Liver (tissue), 9 donors: ENCODE measurements around the gene IGDCC3. TPM values are rescaled to one million over a fixed set of nuclear protein-coding genes. Genes with fewer than 3 reads are reported as not detected.

Experiments used
- DNase-seq: peaks from one replicate; pipeline ENCODE4 v3.0.0-alpha.2; 2017; ENCODE audit warnings: low spot score
- H3K27ac ChIP-seq, 2 donors: one replicate each; pipeline ENCODE4 v1.7.0; 2013; ENCODE audit warnings: inconsistent platforms in 2 of 2, low read length in 2 of 2, control low read depth in 1 of 2, low read depth in 1 of 2, mild to moderate bottlenecking in 1 of 2
- H3K27me3 ChIP-seq, 4 donors: one replicate each; pipeline versions ENCODE4 v1.6.1 to v1.7.0; 2013; ENCODE audit warnings: low read length in 3 of 4, inconsistent platforms in 1 of 4, mild to moderate bottlenecking in 1 of 4, moderate library complexity in 1 of 4; ENCODE audit not compliant: control insufficient read depth in 4 of 4, insufficient read depth in 4 of 4
- H3K36me3 ChIP-seq, 4 donors: one replicate each; pipeline versions ENCODE4 v1.6.1 to v1.7.0; 2013; ENCODE audit warnings: low read length in 3 of 4, mild to moderate bottlenecking in 3 of 4, low read depth in 1 of 4, moderate library complexity in 1 of 4; ENCODE audit not compliant: control insufficient read depth in 4 of 4, insufficient read depth in 3 of 4
- H3K4me1 ChIP-seq, 4 donors: one replicate each; pipeline versions ENCODE4 v1.6.1 to v1.7.0; 2013; ENCODE audit warnings: low read length in 3 of 4, mild to moderate bottlenecking in 3 of 4, moderate library complexity in 1 of 4; ENCODE audit not compliant: control insufficient read depth in 4 of 4, insufficient read depth in 4 of 4
- H3K4me3 ChIP-seq, 3 donors: one replicate each; pipeline versions ENCODE4 v1.6.1 to v1.7.0; 2013; ENCODE audit warnings: low read length in 3 of 3, control low read depth in 1 of 3, low read depth in 1 of 3, mild to moderate bottlenecking in 1 of 3
- H3K9ac ChIP-seq, 2 donors: one replicate each; pipeline ENCODE4 v1.7.0; 2013; ENCODE audit warnings: low read length in 2 of 2, mild to moderate bottlenecking in 2 of 2, moderate library complexity in 2 of 2, control low read depth in 1 of 2, low read depth in 1 of 2
- H3K9me3 ChIP-seq, 4 donors: one replicate each; pipeline versions ENCODE4 v1.6.1 to v1.7.0; 2013; ENCODE audit warnings: low read length in 3 of 4; ENCODE audit not compliant: control insufficient read depth in 4 of 4
- EGR1 ChIP-seq, 2 donors: IDR thresholded peaks; 2 replicates each; pipeline ENCODE4 v1.6.1; 2016 to 2018; ENCODE audit warnings: antibody characterized with exemption in 2 of 2, low read depth in 2 of 2
- FOXA1 ChIP-seq: IDR thresholded peaks from 2 replicates; pipeline ENCODE4 v1.6.1; 2016; ENCODE audit warnings: antibody characterized with exemption
- FOXA2 ChIP-seq: IDR thresholded peaks from 2 replicates; pipeline ENCODE4 v1.6.1; 2016; ENCODE audit warnings: antibody characterized with exemption
- GABPA ChIP-seq, 2 donors: IDR thresholded peaks in 1 of 2; conservative IDR thresholded peaks in 1 of 2; 2 replicates each; pipeline ENCODE4 v1.6.1; 2016; ENCODE audit warnings: antibody characterized with exemption in 2 of 2, mild to moderate bottlenecking in 1 of 2, moderate library complexity in 1 of 2
- HNF4A ChIP-seq, 2 donors: conservative IDR thresholded peaks; 2 replicates each; pipeline ENCODE4 v1.6.1; 2016; ENCODE audit warnings: antibody characterized with exemption in 2 of 2, mild to moderate bottlenecking in 2 of 2
- MAX ChIP-seq: IDR thresholded peaks from 2 replicates; pipeline ENCODE4 v1.6.1; 2016; ENCODE audit warnings: antibody characterized with exemption
- NR2F2 ChIP-seq: IDR thresholded peaks from 2 replicates; pipeline ENCODE4 v1.6.1; 2016; ENCODE audit warnings: antibody characterized with exemption
- RAD21 ChIP-seq, 2 donors: IDR thresholded peaks; 2 replicates each; pipeline ENCODE4 v1.6.1; 2016; ENCODE audit warnings: antibody characterized with exemption in 2 of 2, mild to moderate bottlenecking in 2 of 2
- REST ChIP-seq: IDR thresholded peaks from 2 replicates; pipeline ENCODE4 v1.6.1; 2016; ENCODE audit warnings: antibody characterized with exemption, mild to moderate bottlenecking
- RXRA ChIP-seq, 2 donors: IDR thresholded peaks; 2 replicates each; pipeline ENCODE4 v1.6.1; 2017 to 2018; ENCODE audit warnings: antibody characterized with exemption in 2 of 2, mild to moderate bottlenecking in 1 of 2
- SP1 ChIP-seq: IDR thresholded peaks from 2 replicates; pipeline ENCODE4 v1.6.1; 2018; ENCODE audit warnings: antibody characterized with exemption, mild to moderate bottlenecking
- YY1 ChIP-seq: IDR thresholded peaks from 2 replicates; pipeline ENCODE4 v1.6.1; 2016; ENCODE audit warnings: antibody characterized with exemption, mild to moderate bottlenecking
- WGBS: extraction: QIAGEN DNeasy Blood & Tissue Kit; methylation state at CpG from one replicate; pipeline ENCODE4 v1.1.7; 2013; 5-methylcytosine and 5-hydroxymethylcytosine counted together
- polyA plus RNA-seq, 2 donors: library from polyadenylated mRNA; stranded (reverse) in 1 of 2; unstranded in 1 of 2; fragments of 200-250 nt in 1 of 2; fragments of >200 nt in 1 of 2; fragmentation: Nextera tagmentation in 1 of 2; extraction: Ambion mirVana in 1 of 2; gene quantifications; one replicate each; pipeline versions ENCODE4 v1.2.1 to v1.2.3, GENCODE V29; 2013 to 2015
- total RNA-seq, 2 donors: library from RNA; depleted of rRNA; stranded (reverse); fragments of >200 nt; gene quantifications; one replicate each; pipeline ENCODE4 v1.2.3, GENCODE V29; 2014
- TF ChIP-seq, protein P1 (sequence below): IDR thresholded peaks from 2 replicates; pipeline ENCODE4 v1.6.1; 2016; ENCODE audit warnings: antibody characterized with exemption
- donor health status: healthy.
- donor health status: healthy.
- donor health status: healthy.
- donor health status: healthy.
- donor health status: healthy.

Gene IGDCC3
- total and polyA plus RNA-seq, 4 donors, result 1.5 TPM; not detected in 3

DNA sequence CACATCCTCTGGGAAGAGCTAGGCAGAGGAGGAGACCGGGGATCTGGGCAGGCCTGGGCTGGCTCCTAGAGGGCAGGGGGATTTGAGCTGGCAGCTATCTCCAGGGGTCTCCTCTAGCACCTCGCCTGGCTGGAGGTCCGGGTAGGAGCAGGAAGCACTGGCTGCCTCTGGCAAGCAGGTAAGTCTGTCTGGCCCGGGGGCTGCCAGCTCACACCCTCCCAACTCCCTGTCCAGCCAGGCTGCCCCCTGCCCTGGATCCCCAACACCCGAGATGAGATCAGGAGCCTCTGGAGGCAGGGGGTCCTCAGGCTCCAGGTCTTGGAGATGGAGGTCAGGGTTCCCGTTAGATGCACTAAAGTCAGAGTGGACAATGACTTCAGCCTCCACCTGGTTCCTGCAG, 6.2 kb upstream of the IGDCC3 start:
- TF ChIP-seq HNF4A (conservative IDR thresholded peaks at IDR 0.05), result no peak
- TF ChIP-seq RXRA (IDR thresholded peaks at IDR 0.05), result no peak
- TF ChIP-seq NR2F2, result no peak
- no peak for TF ChIP-seq YY1
- no peak for TF ChIP-seq FOXA1
- TF ChIP-seq SP1, result no peak
- TF ChIP-seq RAD21 (IDR thresholded peaks at IDR 0.05), result no peak
- TF ChIP-seq EGR1 (IDR thresholded peaks at IDR 0.05; ENCODE audit: low read depth in 2 of 2), result no peak
- no peak for TF ChIP-seq MAX
- no peak for TF ChIP-seq FOXA2
- TF ChIP-seq REST, result no peak
- TF ChIP-seq GABPA (IDR thresholded peaks at IDR 0.05 in 1 of 2, conservative IDR thresholded peaks at IDR 0.05 in 1 of 2), result no peak
- TF ChIP-seq, protein P1, sequence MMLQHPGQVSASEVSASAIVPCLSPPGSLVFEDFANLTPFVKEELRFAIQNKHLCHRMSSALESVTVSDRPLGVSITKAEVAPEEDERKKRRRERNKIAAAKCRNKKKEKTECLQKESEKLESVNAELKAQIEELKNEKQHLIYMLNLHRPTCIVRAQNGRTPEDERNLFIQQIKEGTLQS, result no peak
- no peak for DNase-seq
- no peak overlapping the region for H3K4me3 ChIP-seq
- no peaks in the 10 kb centered on the region for H3K36me3 ChIP-seq
- H3K27me3 ChIP-seq, result peaks cover 0 to 5% (median 0%) of the 10 kb centered on the region in 4 donors
- no peak overlapping the region for H3K27ac ChIP-seq
- 86% methylated on average over 6 of the region's 6 CpGs for WGBS
- H3K4me1 ChIP-seq, result peaks cover 0 to 11% (median 6%) of the 10 kb centered on the region in 4 donors
- no peak overlapping the region for H3K9ac ChIP-seq
- H3K9me3 ChIP-seq, result no peaks in the 10 kb centered on the region

DNA sequence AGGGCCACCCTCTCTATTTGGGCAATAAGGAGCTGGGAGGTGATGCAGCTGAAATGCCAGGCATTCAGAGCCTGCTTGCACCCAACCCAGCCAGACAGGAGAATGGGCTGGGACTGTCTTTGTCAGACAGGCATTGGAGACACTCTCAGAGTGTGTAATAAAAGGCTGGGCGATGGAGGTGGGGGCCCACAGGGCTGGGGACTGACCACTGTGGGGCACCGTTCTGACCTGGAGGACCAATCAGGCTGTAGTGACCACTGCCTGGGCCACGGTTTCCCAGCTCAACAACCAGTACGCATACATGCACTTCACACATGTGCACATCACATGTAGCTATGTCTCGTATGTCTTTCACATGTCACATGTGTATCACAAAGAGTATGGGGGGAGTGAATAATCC, 5.7 kb upstream of the IGDCC3 start:
- no peak overlapping the region for H3K27ac ChIP-seq
- TF ChIP-seq FOXA1, result no peak
- no peak for TF ChIP-seq SP1
- no peak for TF ChIP-seq REST
- no peak for TF ChIP-seq YY1
- TF ChIP-seq EGR1 (IDR thresholded peaks at IDR 0.05; ENCODE audit: low read depth in 2 of 2), result no peak
- H3K27me3 ChIP-seq, result peaks cover 0 to 11% (median 0%) of the 10 kb centered on the region in 4 donors
- H3K9me3 ChIP-seq, result no peaks in the 10 kb centered on the region
- no peaks in the 10 kb centered on the region for H3K36me3 ChIP-seq
- no peak for DNase-seq
- peaks cover 0 to 12% (median 6%) of the 10 kb centered on the region in 4 donors for H3K4me1 ChIP-seq
- no peak overlapping the region for H3K4me3 ChIP-seq
- WGBS, result 88% methylated on average over 5 of the region's 5 CpGs
- H3K9ac ChIP-seq, result no peak overlapping the region
